ENCODE data around the gene GNRHR. TPM values are rescaled to one million over a fixed set of nuclear protein-coding genes. Genes with fewer than 3 reads are reported as not detected.
"Not testable (repeated sequence)": the region's sequence is repeated elsewhere in the genome, so short reads cannot be mapped to it uniquely, and the experiment has no call there.

The GNRHR gene
- total and polyA plus RNA-seq, 2 of the 4 experiments (the other 2 are of a cell fraction) = not detected

- dilution Hi-C loops (cut with HindIII; ENCODE audit: low sequenced_read_pairs, unreplicated experiment) = no loop called here
- H3K27me3 ChIP-seq (ENCODE audit: control insufficient read depth, insufficient read depth, low read length) = no peaks in the 10 kb centered on the region
- in situ Hi-C loops (cut with MboI; ENCODE audit: low sequenced_read_pairs) = no loop called here
- H3K4me3 ChIP-seq (ENCODE audit: insufficient read depth, low read depth, low read length) = no peak overlapping the region
- intact Hi-C loops (cut with micrococcal nuclease) = no loop called here
- H3K4me2 ChIP-seq (ENCODE audit: low read depth, low read length) = no peak overlapping the region
- TF ChIP-seq RAD21 (IDR thresholded peaks at IDR 0.05; ENCODE audit: low read length) (no peak), CEBPB (IDR thresholded peaks at IDR 0.05; ENCODE audit: low read depth, low read length) (no peak), RCOR1 (IDR thresholded peaks at IDR 0.05; ENCODE audit: insufficient replicate concordance, low read length) (no peak), SMC3 (IDR thresholded peaks at IDR 0.05; ENCODE audit: low read depth, low read length) (no peak), MXI1 (IDR thresholded peaks at IDR 0.05; ENCODE audit: borderline replicate concordance, low read depth, low read length) (no peak)
- H3K36me3 ChIP-seq (ENCODE audit: control insufficient read depth, insufficient read depth, low read length) = no peaks in the 10 kb centered on the region
- no peak overlapping the region for H2AK9ac ChIP-seq (replicated peaks; ENCODE audit: low read depth, low read length, poor library complexity)
- H4K91ac ChIP-seq (ENCODE audit: insufficient read depth, low read depth, low read length) = no peak overlapping the region
- no peak overlapping the region for H2AFZ ChIP-seq (replicated peaks; ENCODE audit: low read length, poor library complexity)
- H3K79me1 ChIP-seq (ENCODE audit: low read depth in 1 of 2, low read length in 2 of 2) = no peaks in the 10 kb centered on the region
- H2BK20ac ChIP-seq (ENCODE audit: low read depth, low read length) = no peak overlapping the region
- no peak for DNase-seq
- CTCF ChIA-PET = interaction anchor here (0.9 to 2.6 kb wide), 2 partner anchors 8 to 11 kb away, joined by 3 to 7 read pairs; no protein-coding TSS in a partner anchor
- H3K4me1 ChIP-seq (ENCODE audit: control insufficient read depth, insufficient read depth, low read length) = no peaks in the 10 kb centered on the region
- H3K9me1 ChIP-seq (ENCODE audit: insufficient read depth, low read length) = no peaks in the 10 kb centered on the region
- no peak overlapping the region for H3K14ac ChIP-seq (replicated peaks; ENCODE audit: low read depth, low read length)
- ATAC-seq (ENCODE audit: low read depth) = no peak
- no peak overlapping the region for H3K4ac ChIP-seq (ENCODE audit: low read depth, low read length)
- H2BK5ac ChIP-seq (ENCODE audit: low read depth, low read length, poor library complexity, severe bottlenecking) = no peak overlapping the region
- H4K5ac ChIP-seq (ENCODE audit: low read depth, low read length) = no peak overlapping the region
- no peak overlapping the region for H4K8ac ChIP-seq (ENCODE audit: low read depth in 2 of 2, low read length in 2 of 2)
- H3K56ac ChIP-seq (ENCODE audit: extremely low read depth, insufficient read depth, low read length) = no peak overlapping the region
- no peak overlapping the region for H2BK120ac ChIP-seq (ENCODE audit: low read depth, low read length)
- no TSS peak for BruUV-seq (replicated peaks)
- POLR2A ChIA-PET (ENCODE audit: unreplicated experiment) = no interaction called here
- H3K27ac ChIP-seq (ENCODE audit: insufficient read depth, low read length) = no peak overlapping the region
- no peak overlapping the region for H3K18ac ChIP-seq (ENCODE audit: low read depth, low read length)
- no peak overlapping the region for H3K9ac ChIP-seq (ENCODE audit: low read depth, low read length)
- H2BK15ac ChIP-seq (ENCODE audit: low read depth, low read length) = no peak overlapping the region
- H2AK5ac ChIP-seq (ENCODE audit: low read depth, low read length) = no peak overlapping the region
- H3K23ac ChIP-seq (ENCODE audit: low read depth, low read length) = no peak overlapping the region
- H3K9me3 ChIP-seq (ENCODE audit: control insufficient read depth, insufficient read depth, low read length) = no peaks in the 10 kb centered on the region
- H4K20me1 ChIP-seq (ENCODE audit: insufficient read depth, low read length) = no peaks in the 10 kb centered on the region
These were observed 18.9 kb downstream of the GNRHR start for GRCh38 chr4:67735325-67735724.

GRCh38 chr4:67730511-67730910 lies 23.7 kb downstream of the GNRHR start:
- H2BK120ac ChIP-seq (ENCODE audit: low read depth, low read length); H3K79me1 ChIP-seq (ENCODE audit: low read depth in 1 of 2, low read length in 2 of 2); H3K18ac ChIP-seq (ENCODE audit: low read depth, low read length); H2AFZ ChIP-seq (replicated peaks; ENCODE audit: low read length, poor library complexity); in situ Hi-C loops (cut with MboI; ENCODE audit: low sequenced_read_pairs); H3K9me3 ChIP-seq (ENCODE audit: control insufficient read depth, insufficient read depth, low read length); H4K91ac ChIP-seq (ENCODE audit: insufficient read depth, low read depth, low read length); ATAC-seq (ENCODE audit: low read depth); intact Hi-C loops (cut with micrococcal nuclease); H3K56ac ChIP-seq (ENCODE audit: extremely low read depth, insufficient read depth, low read length); H2BK20ac ChIP-seq (ENCODE audit: low read depth, low read length); BruUV-seq (replicated peaks); H3K14ac ChIP-seq (replicated peaks; ENCODE audit: low read depth, low read length); H3K4me3 ChIP-seq (ENCODE audit: insufficient read depth, low read depth, low read length); POLR2A ChIA-PET (ENCODE audit: unreplicated experiment); H3K4me1 ChIP-seq (ENCODE audit: control insufficient read depth, insufficient read depth, low read length); CTCF ChIA-PET; H3K4me2 ChIP-seq (ENCODE audit: low read depth, low read length); H3K9me1 ChIP-seq (ENCODE audit: insufficient read depth, low read length); H4K20me1 ChIP-seq (ENCODE audit: insufficient read depth, low read length); H3K9ac ChIP-seq (ENCODE audit: low read depth, low read length); H3K23ac ChIP-seq (ENCODE audit: low read depth, low read length); H2AK5ac ChIP-seq (ENCODE audit: low read depth, low read length); dilution Hi-C loops (cut with HindIII; ENCODE audit: low sequenced_read_pairs, unreplicated experiment); H4K5ac ChIP-seq (ENCODE audit: low read depth, low read length); DNase-seq; H2BK5ac ChIP-seq (ENCODE audit: low read depth, low read length, poor library complexity, severe bottlenecking); H3K27me3 ChIP-seq (ENCODE audit: control insufficient read depth, insufficient read depth, low read length); H2BK15ac ChIP-seq (ENCODE audit: low read depth, low read length); H3K36me3 ChIP-seq (ENCODE audit: control insufficient read depth, insufficient read depth, low read length); H3K27ac ChIP-seq (ENCODE audit: insufficient read depth, low read length); H4K8ac ChIP-seq (ENCODE audit: low read depth in 2 of 2, low read length in 2 of 2); H3K4ac ChIP-seq (ENCODE audit: low read depth, low read length); H2AK9ac ChIP-seq (replicated peaks; ENCODE audit: low read depth, low read length, poor library complexity): not testable (repeated sequence)
- no CpG with 5 or more reads among the region's 3 CpGs for WGBS, 2 experiments (ENCODE audit: extremely low coverage in 2 of 2, insufficient read length in 1 of 2)

Data from IMR-90 (cell line).